GM19452 (cell line): ENCODE data around the gene TTC3.

Source experiments
- ATAC-seq: cut with Tn5 transposase; IDR thresholded peaks from one replicate; pipeline ENCODE4 v1.9.1; 2021; ENCODE audit not compliant: unreplicated experiment

The TTC3 gene

DNA sequence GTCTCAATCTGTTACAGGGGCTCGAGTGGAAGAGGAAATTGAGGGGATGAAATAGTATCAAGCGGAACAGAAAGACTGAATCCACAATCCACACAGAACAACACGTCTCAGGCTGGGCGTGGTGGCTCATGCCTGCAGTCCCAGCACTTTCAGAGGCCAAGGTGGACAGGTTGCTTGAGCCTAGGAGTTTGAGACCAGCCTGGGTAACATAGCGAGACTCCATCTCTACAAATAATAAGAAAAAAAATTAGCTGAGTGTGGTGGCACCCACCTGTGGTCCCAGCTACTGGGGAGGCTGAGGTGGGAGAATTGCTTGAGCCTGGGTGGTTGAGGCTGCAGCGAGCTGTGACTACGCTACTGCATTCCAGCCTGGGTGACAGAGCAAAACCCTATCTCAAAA, 168.4 kb downstream of the TTC3 start:
- ATAC-seq = no peak

DNA sequence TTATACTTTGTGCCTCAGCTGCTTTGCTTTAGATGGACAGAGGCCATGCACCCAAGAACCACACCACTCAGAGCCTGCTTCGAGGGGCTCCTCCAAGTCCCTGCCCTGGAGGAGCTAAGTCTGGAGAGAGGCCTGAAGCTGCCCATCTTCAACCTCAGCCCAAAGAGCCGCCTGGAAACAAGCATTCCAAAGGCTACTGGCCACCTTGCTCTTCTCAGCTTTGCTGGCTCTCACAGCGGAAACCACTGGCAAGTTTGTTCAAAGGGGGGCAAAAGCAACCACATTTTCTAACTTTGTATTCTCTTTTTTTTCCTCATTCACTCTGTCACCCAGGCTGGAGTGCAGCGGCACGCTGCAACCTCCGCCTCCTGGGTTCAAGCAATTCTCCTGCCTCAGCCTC, 170.9 kb downstream of the TTC3 start:
- no peak for ATAC-seq

DNA sequence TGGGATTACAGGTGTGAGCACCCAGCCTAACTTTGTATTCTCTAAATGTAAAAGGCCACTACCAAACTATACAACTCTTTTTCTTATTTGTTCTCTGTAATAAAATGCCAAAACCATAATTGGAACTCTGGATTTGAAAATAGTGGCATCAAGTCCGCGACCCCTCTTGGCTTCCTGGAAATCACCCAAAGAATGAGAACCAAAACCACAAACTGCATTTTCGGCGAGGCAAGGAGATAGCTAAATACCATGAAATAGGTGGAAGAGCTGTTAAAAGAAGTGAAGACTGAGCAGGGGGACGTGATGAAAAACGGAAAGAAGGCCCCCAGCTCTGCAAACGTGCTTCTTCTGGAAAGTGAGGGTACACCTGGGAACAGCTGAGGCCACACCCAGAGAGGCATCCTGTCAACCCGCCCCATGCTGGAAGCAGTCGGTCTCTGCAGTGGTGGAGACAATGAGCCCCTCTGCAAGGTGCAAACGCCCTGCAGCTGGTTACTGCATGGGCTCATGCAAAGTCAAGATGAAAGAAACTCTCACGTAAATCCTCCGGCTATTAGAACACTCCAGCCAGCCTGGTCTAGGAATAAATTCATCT, 171.5 kb downstream of the TTC3 start:
- ATAC-seq = no peak

DNA sequence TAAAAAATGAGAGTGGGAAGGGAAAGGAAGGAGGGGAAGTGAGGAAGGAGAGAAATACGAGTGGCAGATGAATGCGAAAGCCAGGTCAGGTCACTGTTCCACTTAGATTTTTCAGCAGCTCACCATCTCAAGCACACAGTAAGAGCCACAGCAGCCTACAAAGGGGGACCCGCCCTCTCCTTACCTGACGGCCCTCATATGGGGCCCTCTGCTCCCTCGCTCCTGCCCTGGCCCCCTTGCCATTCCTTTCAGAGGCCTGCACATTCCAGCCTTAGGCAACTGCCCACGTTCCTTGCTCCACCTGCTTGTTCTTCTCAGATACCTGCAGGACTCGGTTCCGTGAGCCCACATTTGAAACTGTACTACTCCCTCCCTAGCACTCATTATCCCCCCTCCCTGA, 172.1 kb downstream of the TTC3 start:
- no peak for ATAC-seq

DNA sequence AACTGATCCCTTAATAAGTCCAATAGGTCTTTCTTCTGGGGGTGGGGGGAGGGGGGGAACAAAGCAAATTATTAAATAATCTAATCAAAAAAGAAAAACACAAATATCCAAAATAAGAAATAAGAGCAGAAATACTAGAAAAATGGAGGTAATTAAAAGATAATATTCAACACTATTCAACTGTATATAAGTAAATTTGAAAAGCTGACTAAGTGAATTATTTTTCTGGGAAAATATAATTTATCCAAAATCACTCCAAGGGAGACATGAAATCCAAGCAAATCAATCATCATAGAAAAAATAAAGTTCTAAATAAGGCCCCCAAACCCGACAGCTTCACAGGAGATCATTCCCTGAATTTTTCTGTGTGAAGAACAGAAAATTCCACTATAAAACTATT, 175.2 kb downstream of the TTC3 start:
- no peak for ATAC-seq

DNA sequence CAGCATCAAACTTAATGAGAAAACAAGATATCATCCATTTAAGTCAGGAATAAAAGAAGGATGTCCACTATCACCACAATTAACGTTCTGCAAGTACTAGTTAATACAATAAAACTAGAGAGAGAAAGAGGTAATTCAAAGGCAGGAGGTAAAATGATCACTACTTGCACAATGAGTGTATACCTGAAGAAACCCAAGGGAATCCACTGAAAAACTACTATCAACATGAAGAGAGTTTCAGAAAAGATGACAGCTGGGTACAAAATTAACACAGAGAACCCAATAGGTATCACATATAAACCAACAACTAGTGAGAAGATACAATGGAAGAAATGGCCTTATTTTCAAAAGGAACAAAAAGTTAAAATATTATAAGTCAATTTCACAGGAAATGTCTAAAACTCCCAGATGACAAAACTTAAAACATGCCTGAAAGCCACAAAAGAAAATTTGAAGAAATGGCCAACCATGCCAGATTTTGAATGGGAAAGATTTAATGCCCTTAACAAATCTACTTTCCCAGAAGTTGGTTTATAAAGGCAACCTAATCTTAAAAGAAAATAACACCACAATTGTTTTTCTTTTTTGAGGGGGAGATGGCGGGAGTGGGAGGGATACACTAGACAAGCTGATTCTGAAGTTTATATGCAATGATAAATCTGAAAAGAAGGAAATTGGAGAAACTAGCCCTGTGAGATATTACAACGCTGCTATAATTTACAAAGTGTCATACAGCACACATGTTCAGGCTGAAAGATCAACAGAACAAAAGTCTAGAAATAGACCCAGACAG, 176.3 kb downstream of the TTC3 start:
- ATAC-seq = no peak

DNA sequence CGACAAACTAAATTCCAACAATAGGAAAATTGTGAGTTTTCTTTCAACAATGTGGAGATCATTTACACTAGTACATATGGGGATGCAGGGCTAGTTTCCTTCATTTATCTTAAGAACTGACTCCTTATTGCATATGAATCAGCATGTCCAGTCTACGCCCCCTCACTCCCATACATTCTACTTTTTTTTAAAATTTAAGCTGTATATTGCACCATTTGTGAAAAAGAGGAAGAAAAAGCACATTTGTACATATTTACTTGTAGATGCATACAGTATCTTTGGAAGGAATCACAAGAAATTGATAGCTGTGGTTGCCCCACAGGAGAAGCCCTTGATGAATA, 178.2 kb downstream of the TTC3 start:
- no peak for ATAC-seq
